ENCODE results near the gene ALDH18A1.
"Not testable (repeated sequence)": the region's sequence is repeated elsewhere in the genome, so short reads cannot be mapped to it uniquely, and the experiment has no call there.

The ALDH18A1 gene

GRCh38 chr10:95656291-95657164 is at the start of gene ALDH18A1:
ALDH18A1 (minus strand) TSS chr10:95656711; CDS start chr10:95653377, 3,334 bp downstream.
- peak; percentile 84 for DNase-seq (ENCODE audit: low spot score)

- no peak for DNase-seq (ENCODE audit: low spot score)
Measured at GRCh38 chr10:95698415-95698814, 41.9 kb upstream of the ALDH18A1 start.

- no peak for DNase-seq (ENCODE audit: low spot score)
Measured at GRCh38 chr10:95697429-95697828, 40.9 kb upstream of the ALDH18A1 start.

- no peak for DNase-seq (ENCODE audit: low spot score)
Measured at GRCh38 chr10:95694665-95695064, 38.2 kb upstream of the ALDH18A1 start.

- peak; percentile 100 for DNase-seq (ENCODE audit: low spot score)
Measured at GRCh38 chr10:95693668-95694534, 37.4 kb upstream of the ALDH18A1 start, which contains the start of gene TCTN3. TCTN3 (minus strand) TSS chr10:95693927; CDS start chr10:95693899, 28 bp downstream.

GRCh38 chr10:95693071-95693667 is 36.7 kb upstream of the ALDH18A1 start:
- peak; percentile 3 for DNase-seq (ENCODE audit: low spot score)

- no peak for DNase-seq (ENCODE audit: low spot score)
Measured at GRCh38 chr10:95691281-95691680, 34.8 kb upstream of the ALDH18A1 start.

- DNase-seq (ENCODE audit: low spot score), result no peak
Measured at GRCh38 chr10:95688648-95689047, 32.1 kb upstream of the ALDH18A1 start.

- no peak for DNase-seq (ENCODE audit: low spot score)
Measured at GRCh38 chr10:95683966-95684365, 27.5 kb upstream of the ALDH18A1 start.

GRCh38 chr10:95675403-95676116 is 19.0 kb upstream of the ALDH18A1 start:
- no peak for DNase-seq (ENCODE audit: low spot score)

- no peak for DNase-seq (ENCODE audit: low spot score)
Measured at GRCh38 chr10:95674643-95675042, 18.1 kb upstream of the ALDH18A1 start.

- not testable (repeated sequence) for DNase-seq (ENCODE audit: low spot score)
Measured at GRCh38 chr10:95672641-95673040, 16.1 kb upstream of the ALDH18A1 start.

- DNase-seq (ENCODE audit: low spot score), result no peak
Measured at GRCh38 chr10:95664543-95664942, 8.0 kb upstream of the ALDH18A1 start.

GRCh38 chr10:95663496-95663895 is 7.0 kb upstream of the ALDH18A1 start:
- no peak for DNase-seq (ENCODE audit: low spot score)

- DNase-seq (ENCODE audit: low spot score), result no peak
Measured at GRCh38 chr10:95661818-95662217, 5.3 kb upstream of the ALDH18A1 start.

GRCh38 chr10:95660283-95660682 is 3.8 kb upstream of the ALDH18A1 start:
- no peak for DNase-seq (ENCODE audit: low spot score)

GRCh38 chr10:95657250-95657649 is 739 bp upstream of the ALDH18A1 start:
- no peak for DNase-seq (ENCODE audit: low spot score)

- DNase-seq (ENCODE audit: low spot score), result peak; percentile 8
Measured at GRCh38 chr10:95655571-95656290, 780 bp downstream of the ALDH18A1 start.

- DNase-seq (ENCODE audit: low spot score), result no peak
Measured at GRCh38 chr10:95653895-95654294, 2.6 kb downstream of the ALDH18A1 start.

- no peak for DNase-seq (ENCODE audit: low spot score)
Measured at GRCh38 chr10:95651346-95652060, 5.0 kb downstream of the ALDH18A1 start.
